ENCODE measurements around the gene TFAP2A. TPM values are rescaled to one million over a fixed set of nuclear protein-coding genes. Genes with fewer than 3 reads are reported as not detected.
A peak's percentile ranks its signal among the peaks of the same experiment; 100 is the strongest.

Gene TFAP2A
- total RNA-seq, 6 experiments from 2014 or later = 64.1 to 89.0 (median 83.8) TPM

- TF ChIP-seq CTCF (IDR thresholded peaks at IDR 0.05) = no peak
- peaks cover 11% of the 10 kb centered on the region for H3K27me3 Mint-ChIP-seq (ENCODE audit: insufficient read depth)
- H3K27ac Mint-ChIP-seq = no peak overlapping the region
- no peak for DNase-seq
- no peaks in the 10 kb centered on the region; the same call in none of the 2 replicates for H3K9me3 Mint-ChIP-seq
- peaks cover 19% of the 10 kb centered on the region for H3K36me3 Mint-ChIP-seq (ENCODE audit: low read depth)
- H3K4me3 Mint-ChIP-seq = no peak overlapping the region
- H3K4me1 Mint-ChIP-seq (ENCODE audit: low read depth) = peaks cover 10% of the 10 kb centered on the region; the same call in 1 of the 2 replicates
Observed at GRCh38 chr6:10418361-10418861, 3.5 kb upstream of the TFAP2A start.

GRCh38 chr6:10417681-10418104 is 2.8 kb upstream of the TFAP2A start:
- no peak for TF ChIP-seq CTCF (IDR thresholded peaks at IDR 0.05)
- Mint-ChIP-seq H3K4me1 (ENCODE audit: low read depth) (peaks cover 10% of the 10 kb centered on the region; the same call in 1 of the 2 replicates), H3K4me3 (no peak overlapping the region), H3K36me3 (ENCODE audit: low read depth) (peaks cover 25% of the 10 kb centered on the region), H3K9me3 (no peaks in the 10 kb centered on the region; the same call in none of the 2 replicates), H3K27ac (no peak overlapping the region), H3K27me3 (ENCODE audit: insufficient read depth) (peaks cover 8% of the 10 kb centered on the region)
- DNase-seq = no peak

GRCh38 chr6:10416863-10417641 is 2.2 kb upstream of the TFAP2A start:
- no peaks in the 10 kb centered on the region; the same call in none of the 2 replicates for H3K9me3 Mint-ChIP-seq
- DNase-seq = no peak
- peaks cover 10% of the 10 kb centered on the region for H3K27me3 Mint-ChIP-seq (ENCODE audit: insufficient read depth)
- H3K27ac Mint-ChIP-seq = no peak overlapping the region
- no peak for TF ChIP-seq CTCF (IDR thresholded peaks at IDR 0.05)
- H3K4me3 Mint-ChIP-seq = no peak overlapping the region
- H3K4me1 Mint-ChIP-seq (ENCODE audit: low read depth) = peaks cover 10% of the 10 kb centered on the region; the same call in 1 of the 2 replicates
- H3K36me3 Mint-ChIP-seq (ENCODE audit: low read depth) = peaks cover 26% of the 10 kb centered on the region

- no peak for TF ChIP-seq CTCF (IDR thresholded peaks at IDR 0.05)
Observed at GRCh38 chr6:10416516-10416862, 1.6 kb upstream of the TFAP2A start.

GRCh38 chr6:10415617-10416480 is 975 bp upstream of the TFAP2A start:
- TF ChIP-seq CTCF (IDR thresholded peaks at IDR 0.05) = no peak
- Mint-ChIP-seq H3K4me1 (ENCODE audit: low read depth) (peaks cover 10% of the 10 kb centered on the region; the same call in 1 of the 2 replicates), H3K4me3 (peak overlapping the region; percentile 99), H3K9me3 (peaks cover 1% of the 10 kb centered on the region), H3K27ac (peak overlapping the region; percentile 99), H3K36me3 (ENCODE audit: low read depth) (peaks cover 38% of the 10 kb centered on the region), H3K27me3 (ENCODE audit: insufficient read depth) (peaks cover 17% of the 10 kb centered on the region)
- DNase-seq = no peak

More at GRCh38 chr6:10416516-10416862, 1.6 kb upstream of the TFAP2A start:
- peaks cover 10% of the 10 kb centered on the region; the same call in 1 of the 2 replicates for H3K4me1 Mint-ChIP-seq (ENCODE audit: low read depth)
- H3K36me3 Mint-ChIP-seq (ENCODE audit: low read depth) = peaks cover 32% of the 10 kb centered on the region
- no peak overlapping the region; the same call in 1 of the 2 replicates for H3K4me3 Mint-ChIP-seq
- H3K27ac Mint-ChIP-seq = no peak overlapping the region
- H3K27me3 Mint-ChIP-seq (ENCODE audit: insufficient read depth) = peaks cover 13% of the 10 kb centered on the region
- no peak for DNase-seq
- H3K9me3 Mint-ChIP-seq = no peaks in the 10 kb centered on the region; the same call in none of the 2 replicates

All from HFFc6 (cell line).